ENCODE results near the gene MTRF1L. TPM values are rescaled to one million over a fixed set of nuclear protein-coding genes. Genes with fewer than 3 reads are reported as not detected.
A peak's percentile ranks its signal among the peaks of the same experiment; 100 is the strongest.

The MTRF1L gene
- 7.7 and 9.7 TPM in 2 replicates for polyA plus RNA-seq (2012; rRNA removed)
- 10.0 and 10.8 TPM in 2 replicates for polyA plus RNA-seq (2012; cell fraction: cytosol; rRNA removed)
- polyA plus RNA-seq (2012; cell fraction: nucleus; rRNA removed): 16.3 and 17.2 TPM in 2 replicates

GRCh38 chr6:153002613-153003365 is at the start of gene MTRF1L:
MTRF1L (minus strand) TSS chr6:153002709; CDS start chr6:153002685, 24 bp downstream.
- TF ChIP-seq ZBTB33 (IDR thresholded peaks at IDR 0.05; ENCODE audit: borderline replicate concordance, low read depth): peak; percentile 96
- peak; percentile 84 for TF ChIP-seq GABPA (IDR thresholded peaks at IDR 0.05; ENCODE audit: low read depth)
- TF ChIP-seq PBX3 (IDR thresholded peaks at IDR 0.05): no peak
- TF ChIP-seq EP300 (IDR thresholded peaks at IDR 0.05; ENCODE audit: borderline replicate concordance in 1 of 2, low read depth in 1 of 2, low read length in 1 of 2): 0 out of 4 replicates have a peak, but pooled peaks of 1 of the 2 experiments have one; percentile 27
- TF ChIP-seq REST (IDR thresholded peaks at IDR 0.05; ENCODE audit: low read depth, low read length): no peak
- TF ChIP-seq GATA2 (CRISPR knock-in tag; IDR thresholded peaks at IDR 0.05): peak; percentile 70
- no peak for TF ChIP-seq USF1 (IDR thresholded peaks at IDR 0.05; ENCODE audit: borderline replicate concordance, low read depth)
- TF ChIP-seq RCOR1 (IDR thresholded peaks at IDR 0.05; ENCODE audit: low read length): peak; percentile 52; the same call in 1 of the 2 replicates
- TF ChIP-seq ELF1 (IDR thresholded peaks at IDR 0.05): peak; percentile 78
- no peak for TF ChIP-seq FOXM1 (IDR thresholded peaks at IDR 0.05; ENCODE audit: low read depth)
- TF ChIP-seq MXI1 (IDR thresholded peaks at IDR 0.05; ENCODE audit: low read depth, low read length): peak; percentile 87
- TF ChIP-seq CHD2 (IDR thresholded peaks at IDR 0.05; ENCODE audit: low read length, partially characterized antibody): peak; percentile 99
- peak; percentile 10; the same call in 1 of the 2 replicates for TF ChIP-seq POLR2AphosphoS5 (IDR thresholded peaks at IDR 0.05; ENCODE audit: low read depth, low read length)
- TF ChIP-seq NRF1 (IDR thresholded peaks at IDR 0.05; ENCODE audit: low read depth, low read length): peak; percentile 54
- TF ChIP-seq FOXJ3 (CRISPR knock-in tag; IDR thresholded peaks at IDR 0.05): no peak
- peak; percentile 74 for TF ChIP-seq RXRA (IDR thresholded peaks at IDR 0.05; ENCODE audit: borderline replicate concordance, low read depth)
- no peak; the same call in 1 of the 2 replicates for TF ChIP-seq TAF1 (IDR thresholded peaks at IDR 0.05; ENCODE audit: borderline replicate concordance, low read depth, low read length)
- ChIA-PET POLR2A (no interaction called here), CTCF (no interaction called here)
- Histone ChIP-seq H3K36me3 (replicated peaks in 1 of 2; ENCODE audit: control insufficient read depth in 1 of 2, insufficient read depth in 2 of 2, low read length in 1 of 2) (peaks cover 11 to 21% of the 10 kb centered on the region in 2 experiments), H3K4me2 (peak within 1 kb of the TSS; percentile 80), H3K9me3 (no peaks in the 10 kb centered on the region), H3K27ac (ENCODE audit: low read depth in 2 of 2, low read length in 1 of 2) (peak within 1 kb of the TSS; percentile 95 to 96), H3K4me1 (ENCODE audit: control insufficient read depth in 1 of 2, insufficient read depth in 2 of 2, low read depth in 1 of 2, low read length in 1 of 2) (peaks cover 0 to 13% of the 10 kb centered on the region in 2 experiments; a peak in 2 of 4 replicates), H3K27me3 (ENCODE audit: insufficient read depth) (no peaks in the 10 kb centered on the region), H3F3A (replicated peaks; ENCODE audit: insufficient read depth) (peaks cover 30% of the 10 kb centered on the region), H2AFZ (ENCODE audit: low read depth) (peak within 1 kb of the TSS; percentile 74), H3K9ac (peak within 1 kb of the TSS; percentile 89), H3K9me2 (no peaks in the 10 kb centered on the region), H4K20me1 (ENCODE audit: insufficient read depth) (peaks cover 28% of the 10 kb centered on the region), H3K4me3 (ENCODE audit: low read depth in 2 of 2, low read length in 1 of 2) (peak within 1 kb of the TSS; percentile 83 to 97), H3K79me2 (ENCODE audit: insufficient read depth) (peaks cover 68% of the 10 kb centered on the region)
- peak; percentile 90 for DNase-seq
- WGBS (ENCODE audit: low lambda C conversion rate): under 1% methylated on average over 43 of the region's 52 CpGs

All from SK-N-SH (cell line).